Transverse colon (tissue), 4 donors: Measurements from ENCODE around the gene TET2.

ENCODE experiments used
- CTCF ChIP-seq, 5 experiments: fragments of 200-600 bp in 3 of 5; fragments of 450-650 bp in 2 of 5; sonication (generic) in 3 of 5; IDR thresholded peaks; 1 replicate in 2 of 5; 2 replicates in 3 of 5; pipeline ENCODE4 v1.5.1; 2016 to 2017; ENCODE audit warnings: antibody characterized with exemption in 5 of 5, inconsistent platforms in 3 of 5, mild to moderate bottlenecking in 2 of 5, moderate library complexity in 1 of 5
- EP300 ChIP-seq: sonication (generic); formaldehyde crosslinking; IDR thresholded peaks from one replicate; pipeline ENCODE4 v1.6.1; 2017; ENCODE audit warnings: antibody characterized with exemption, low read depth
- POLR2AphosphoS5 ChIP-seq, 3 donors: sonication (generic); formaldehyde crosslinking; IDR thresholded peaks; one replicate each; pipeline ENCODE4 v1.6.1; 2016; ENCODE audit warnings: antibody characterized with exemption in 3 of 3

GRCh38 chr4:105148356-105148755 is 1.7 kb downstream of the TET2 start:
- TF ChIP-seq CTCF (IDR thresholded peaks at IDR 0.05) (no peak), EP300 (no peak), POLR2AphosphoS5 (IDR thresholded peaks at IDR 0.05) (no peak)
